MCF 10A (cell line): Measurements from ENCODE around the gene ACAA2. TPM values are rescaled to one million over a fixed set of nuclear protein-coding genes. Genes with fewer than 3 reads are reported as not detected.
"Not testable (repeated sequence)": the region's sequence is repeated elsewhere in the genome, so short reads cannot be mapped to it uniquely, and the experiment has no call there.

Source experiments
- BruUV-seq: library from RNA; stranded (reverse); fragments of 400-500 nt; replicated peaks from 2 replicates; lab custom pipeline; 2021; lab: Mats Ljungman, UMichigan
- CTCF ChIA-PET: fragments of 300-600 bp; sonication (Branson Sonifier 250); formaldehyde crosslinking; extraction: SDS; loops from one replicate; lab custom pipeline; 2021; ENCODE audit warnings: antibody characterized with exemption, inconsistent platforms; lab: Yijun Ruan, JAX
- POLR2A ChIA-PET: fragments of 300-600, 350-650 bp; sonication (Branson Sonifier 250); formaldehyde crosslinking; extraction: SDS; loops from one replicate; lab custom pipeline; 2020; ENCODE audit warnings: antibody characterized with exemption, inconsistent platforms; lab: Yijun Ruan, JAX
- DNase-seq: peaks from one replicate; pipeline ENCODE4 v3.0.0-alpha.2; 2018; ENCODE audit not compliant: unreplicated experiment
- H3K27ac Mint-ChIP-seq: one replicate; pipeline ENCODE4 v1.8.0; 2022; ENCODE audit warnings: mild to moderate bottlenecking, low read depth, mixed read lengths; ENCODE audit not compliant: unreplicated experiment
- H3K27me3 Mint-ChIP-seq: one replicate; pipeline ENCODE4 v1.8.0; 2022; ENCODE audit warnings: mixed read lengths; ENCODE audit not compliant: insufficient read depth, unreplicated experiment
- H3K36me3 Mint-ChIP-seq: one replicate; pipeline ENCODE4 v1.8.0; 2022; ENCODE audit warnings: mild to moderate bottlenecking, moderate library complexity, mixed read lengths; ENCODE audit not compliant: insufficient read depth, unreplicated experiment
- H3K4me1 Mint-ChIP-seq: one replicate; pipeline ENCODE4 v1.8.0; 2022; ENCODE audit warnings: mixed read lengths; ENCODE audit not compliant: insufficient read depth, unreplicated experiment
- H3K4me3 Mint-ChIP-seq: one replicate; pipeline ENCODE4 v1.8.0; 2022; ENCODE audit warnings: mild to moderate bottlenecking, moderate library complexity, mixed read lengths; ENCODE audit not compliant: unreplicated experiment
- H3K9me3 Mint-ChIP-seq: one replicate; pipeline ENCODE4 v1.8.0; 2022; ENCODE audit warnings: mixed read lengths; ENCODE audit not compliant: unreplicated experiment
- CTCF ChIP-seq: fragments of 200-600 bp; IDR thresholded peaks from one replicate; pipeline ENCODE4 v1.8.0; 2022; ENCODE audit warnings: antibody characterized with exemption, mild to moderate bottlenecking; ENCODE audit not compliant: unreplicated experiment
- intact Hi-C: fragments of 100-400 bp; cut with micrococcal nuclease; formaldehyde crosslinking; loops from 2 replicates; pipeline ENCODE4 v1.14.1; 2022
- total RNA-seq: library from RNA; stranded (reverse); gene quantifications from 2 replicates; pipeline ENCODE4 v1.2.3, GENCODE V29; 2022

The ACAA2 gene
- total RNA-seq, 1 experiment from 2014 or later: 84.9 TPM

GRCh38 chr18:49798001-49798400 lies 15.3 kb downstream of the ACAA2 start:
- Mint-ChIP-seq H3K4me3 (no peak overlapping the region), H3K36me3 (peaks cover 47% of the 10 kb centered on the region), H3K27me3 (no peaks in the 10 kb centered on the region), H3K9me3 (no peaks in the 10 kb centered on the region), H3K27ac (no peak overlapping the region), H3K4me1 (no peaks in the 10 kb centered on the region)
- CTCF ChIA-PET: no interaction called here
- POLR2A ChIA-PET: interaction anchor here (1.1 kb wide), 1 partner anchor 14 kb away, joined by 3 read pairs; no protein-coding TSS in a partner anchor
- intact Hi-C loops: no loop called here
- TF ChIP-seq CTCF: no peak
- no peak for DNase-seq
- BruUV-seq: no TSS peak

GRCh38 chr18:49795612-49796552 lies 17.5 kb downstream of the ACAA2 start:
- no peaks in the 10 kb centered on the region for H3K9me3 Mint-ChIP-seq
- H3K4me3 Mint-ChIP-seq: no peak overlapping the region
- ChIA-PET CTCF (interaction anchor here (1.2 to 2.1 kb wide), 2 partner anchors 59 to 62 kb away, joined by 4 to 6 read pairs; no protein-coding TSS in a partner anchor), POLR2A (interaction anchor here (0.7 kb wide), 1 partner anchor 1861 kb away, joined by 3 read pairs; no protein-coding TSS in a partner anchor)
- H3K36me3 Mint-ChIP-seq: peaks cover 57% of the 10 kb centered on the region
- no peaks in the 10 kb centered on the region for H3K27me3 Mint-ChIP-seq
- no TSS peak for BruUV-seq
- no peak for TF ChIP-seq CTCF
- H3K27ac Mint-ChIP-seq: no peak overlapping the region
- intact Hi-C loops: no loop called here
- DNase-seq: no peak
- H3K4me1 Mint-ChIP-seq: no peaks in the 10 kb centered on the region

DNA sequence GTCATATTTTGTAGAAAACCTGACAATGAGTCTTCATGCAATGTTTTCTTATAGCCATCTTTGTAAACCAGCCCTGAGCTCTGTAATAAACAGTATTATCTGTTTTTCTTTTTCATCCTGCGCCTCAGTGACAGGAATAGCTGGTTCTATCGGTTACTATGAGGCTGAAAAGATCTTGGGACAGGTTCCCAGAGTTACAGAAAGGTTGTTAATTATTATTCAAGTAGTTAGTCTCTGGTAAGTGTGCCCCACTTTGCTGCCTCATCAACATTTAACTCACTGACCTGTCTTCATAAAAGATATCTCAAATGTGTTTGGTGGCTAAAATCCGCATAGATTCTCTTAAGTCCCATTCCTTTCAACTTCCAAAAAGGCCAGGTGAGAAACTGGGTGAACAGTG lies 18.6 kb downstream of the ACAA2 start:
- Mint-ChIP-seq H3K4me3 (no peak overlapping the region), H3K36me3 (peaks cover 67% of the 10 kb centered on the region), H3K27ac (no peak overlapping the region), H3K4me1 (no peaks in the 10 kb centered on the region), H3K27me3 (no peaks in the 10 kb centered on the region), H3K9me3 (no peaks in the 10 kb centered on the region)
- CTCF ChIA-PET: interaction anchor here (1.2 to 2.1 kb wide), 3 partner anchors 10 to 63 kb away, joined by 4 to 6 read pairs (median 5); no protein-coding TSS in a partner anchor
- DNase-seq: no peak
- no TSS peak for BruUV-seq
- intact Hi-C loops: no loop called here
- no peak for TF ChIP-seq CTCF
- POLR2A ChIA-PET: interaction anchor here (0.6 to 0.8 kb wide), 3 partner anchors 10 to 27 kb away, joined by 3 to 4 read pairs (median 4); no protein-coding TSS in a partner anchor

DNA sequence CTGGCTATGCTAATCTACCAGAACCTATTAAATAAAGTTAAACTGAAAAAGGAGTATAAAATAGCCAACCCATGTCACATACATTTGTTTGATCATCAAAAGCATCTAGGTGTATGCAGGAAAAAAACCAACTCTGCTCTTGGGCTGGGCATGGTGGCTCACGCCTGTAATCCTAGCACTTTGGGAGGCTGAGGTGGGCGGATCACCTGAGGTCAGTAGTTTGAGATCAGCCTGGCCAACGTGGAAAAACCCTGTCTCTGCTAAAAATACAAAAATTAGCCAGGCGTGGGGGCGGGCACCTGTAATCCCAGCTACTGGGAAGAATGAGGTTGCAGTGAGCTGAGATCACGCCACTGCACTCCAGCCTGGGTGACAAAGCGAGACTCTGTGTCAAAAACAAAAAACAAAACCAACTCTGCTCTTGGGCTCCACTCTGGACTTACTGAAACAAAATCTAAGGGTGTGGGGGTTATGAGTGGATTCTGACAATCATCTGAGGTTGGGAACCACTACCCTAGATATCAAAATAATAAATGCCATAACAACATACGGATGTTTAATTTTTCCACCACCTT lies 23.7 kb downstream of the ACAA2 start:
- H3K4me3 Mint-ChIP-seq, H3K27me3 Mint-ChIP-seq, DNase-seq, H3K27ac Mint-ChIP-seq, intact Hi-C loops, H3K4me1 Mint-ChIP-seq, BruUV-seq, H3K9me3 Mint-ChIP-seq: not testable (repeated sequence)
- POLR2A ChIA-PET: interaction anchor here (1.4 kb wide), 1 partner anchor 23 kb away, joined by 3 read pairs; no protein-coding TSS in a partner anchor
- H3K36me3 Mint-ChIP-seq: peaks cover 63% of the 10 kb centered on the region
- CTCF ChIA-PET: interaction anchor here (0.6 to 3.1 kb wide), 4 partner anchors 49 to 344 kb away, joined by 3 to 10 read pairs (median 4); no protein-coding TSS in a partner anchor
